OCI-LY1 (cell line): Measurements from ENCODE around the gene ZNF385C.

Experiments
- H2AFZ ChIP-seq: fragments of 200-600 bp; sonication (generic), shearing (Covaris generic); 2 replicates; pipeline ENCODE4 v1.6.0; 2014; ENCODE audit warnings: antibody characterized with exemption, mild to moderate bottlenecking, low read length
- H3F3A ChIP-seq: fragments of 200-600 bp; sonication (generic), shearing (Covaris generic); 2 replicates; pipeline ENCODE4 v1.6.0; 2014; ENCODE audit warnings: mild to moderate bottlenecking, antibody characterized with exemption, low read length, moderate library complexity; ENCODE audit not compliant: insufficient read depth
- H3K27ac ChIP-seq: fragments of 200-600 bp; sonication (generic); 2 replicates; pipeline ENCODE4 v1.5.1; 2014; ENCODE audit warnings: low read length, mixed run types, mild to moderate bottlenecking, low read depth; ENCODE audit not compliant: poor library complexity, severe bottlenecking
- H3K27me3 ChIP-seq: fragments of 200-600 bp; sonication (generic); 2 replicates; pipeline ENCODE4 v1.6.0; 2014; ENCODE audit warnings: antibody characterized with exemption, mild to moderate bottlenecking, low read length, moderate library complexity; ENCODE audit not compliant: insufficient read depth
- H3K36me3 ChIP-seq: fragments of 200-600 bp; sonication (generic); 2 replicates; pipeline ENCODE4 v1.6.1; 2014; ENCODE audit warnings: mild to moderate bottlenecking, antibody characterized with exemption, low read length, moderate library complexity, mixed read lengths; ENCODE audit not compliant: insufficient read depth
- H3K4me1 ChIP-seq: fragments of 200-600 bp; sonication (generic); 2 replicates; pipeline ENCODE4 v1.5.1; 2014; ENCODE audit warnings: mild to moderate bottlenecking, low read length, moderate library complexity; ENCODE audit not compliant: insufficient read depth, severe bottlenecking
- H3K4me2 ChIP-seq: fragments of 200-600 bp; sonication (generic), shearing (Covaris generic); 2 replicates; pipeline ENCODE4 v1.6.1; 2014; ENCODE audit warnings: low read length
- H3K4me3 ChIP-seq: fragments of 200-600 bp; sonication (generic); 2 replicates; pipeline ENCODE4 v1.5.1; 2014; ENCODE audit warnings: low read length, low read depth, mild to moderate bottlenecking, mixed read lengths; ENCODE audit not compliant: poor library complexity, severe bottlenecking
- H3K79me2 ChIP-seq: fragments of 200-600 bp; shearing (Covaris generic); 2 replicates; pipeline ENCODE4 v1.6.1; 2016; ENCODE audit warnings: mixed run types, low read length, mixed read lengths; ENCODE audit not compliant: insufficient read depth
- H3K9ac ChIP-seq: fragments of 200-600 bp; sonication (generic), shearing (Covaris generic); 2 replicates; pipeline ENCODE4 v1.6.1; 2014; ENCODE audit warnings: mild to moderate bottlenecking, low read length, mixed read lengths
- H3K9me2 ChIP-seq: fragments of 200-600 bp; sonication (generic), shearing (Covaris generic); 2 replicates; pipeline ENCODE4 v1.6.1; 2014; ENCODE audit warnings: low read depth, mild to moderate bottlenecking, low read length, mixed read lengths
- H3K9me3 ChIP-seq: fragments of 200-600 bp; shearing (Covaris generic); 2 replicates; pipeline ENCODE4 v1.6.1; 2014; ENCODE audit warnings: low read length, mixed read lengths
- H4K20me1 ChIP-seq: fragments of 200-600 bp; sonication (generic), shearing (Covaris generic); 2 replicates; pipeline ENCODE4 v1.6.0; 2016; ENCODE audit warnings: mild to moderate bottlenecking, low read length; ENCODE audit not compliant: insufficient read depth
- CTCF ChIP-seq: fragments of 200-600 bp; sonication (generic), shearing (Covaris generic); IDR thresholded peaks from 2 replicates; pipeline ENCODE4 v1.5.1; 2017; ENCODE audit warnings: mild to moderate bottlenecking, antibody characterized with exemption, low read length, moderate library complexity, mixed read lengths
- EZH2 ChIP-seq: fragments of 200-600 bp; sonication (generic), shearing (Covaris generic); IDR thresholded peaks from 2 replicates; pipeline ENCODE4 v1.8.0; 2017; ENCODE audit warnings: borderline replicate concordance, mixed run types, mild to moderate bottlenecking, antibody characterized with exemption, low read length, moderate library complexity, mixed read lengths

The ZNF385C gene

GRCh38 chr17:41976142-41976768 lies 122.0 kb downstream of the ZNF385C start:
- peaks cover 38% of the 10 kb centered on the region for H3K4me1 ChIP-seq
- H3K9me2 ChIP-seq = no peaks in the 10 kb centered on the region
- H4K20me1 ChIP-seq = no peaks in the 10 kb centered on the region
- H3K9me3 ChIP-seq = no peaks in the 10 kb centered on the region
- H3K27me3 ChIP-seq = no peaks in the 10 kb centered on the region
- peaks cover 91% of the 10 kb centered on the region for H3K36me3 ChIP-seq
- no peak overlapping the region; the same call in 1 of the 2 replicates for H3K4me2 ChIP-seq
- H2AFZ ChIP-seq = no peak overlapping the region
- no peaks in the 10 kb centered on the region for H3K79me2 ChIP-seq
- no peak for TF ChIP-seq EZH2
- no peak for TF ChIP-seq CTCF
- H3K9ac ChIP-seq = no peak overlapping the region; the same call in 1 of the 2 replicates
- H3K4me3 ChIP-seq = no peak overlapping the region
- peak overlapping the region; percentile 48 for H3K27ac ChIP-seq
- H3F3A ChIP-seq = no peaks in the 10 kb centered on the region
